DOHH2 (cell line): ENCODE data around the gene DOCK4.

Source experiments
- EZH2phosphoT487 ChIP-seq: fragments of 200-600 bp; sonication (generic); IDR thresholded peaks from 2 replicates; pipeline ENCODE4 v1.6.1; 2017; ENCODE audit warnings: borderline replicate concordance, mild to moderate bottlenecking, antibody characterized with exemption, low read length, moderate library complexity, mixed read lengths
- TF ChIP-seq, protein P1 (sequence below): fragments of 200-600 bp; sonication (generic); IDR thresholded peaks from one replicate; pipeline ENCODE4 v1.5.1; 2014; ENCODE audit warnings: antibody characterized with exemption, mild to moderate bottlenecking, low read depth, low read length; ENCODE audit not compliant: poor library complexity, severe bottlenecking

DNA sequence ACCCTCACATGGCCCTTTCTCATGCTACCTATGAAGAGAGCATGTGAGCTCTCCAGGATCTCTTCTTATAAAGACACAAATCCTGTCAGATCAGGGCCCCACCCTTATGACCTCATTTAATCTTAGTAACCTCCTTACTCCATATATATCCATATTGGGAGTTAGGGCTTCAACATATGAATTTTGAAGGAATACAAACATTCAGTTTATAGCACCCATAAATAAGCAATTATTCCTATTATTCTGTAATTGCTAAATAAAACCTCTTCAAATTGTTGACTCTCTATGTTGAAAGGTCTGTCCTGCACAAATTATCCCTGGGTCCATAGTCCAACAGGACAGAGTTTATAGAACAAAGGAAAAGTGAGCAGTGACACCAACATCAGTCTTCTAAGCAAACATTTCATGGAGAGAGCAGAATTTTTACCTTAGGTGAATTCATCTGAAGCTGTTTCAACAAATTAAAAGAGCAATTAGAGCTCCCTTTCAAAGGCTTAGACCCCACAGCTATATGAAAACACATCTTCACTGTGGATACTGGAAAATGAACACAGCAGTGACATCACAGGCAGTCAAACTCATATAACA lies 12.2 kb downstream of the DOCK4 start:
- TF ChIP-seq, protein P1, sequence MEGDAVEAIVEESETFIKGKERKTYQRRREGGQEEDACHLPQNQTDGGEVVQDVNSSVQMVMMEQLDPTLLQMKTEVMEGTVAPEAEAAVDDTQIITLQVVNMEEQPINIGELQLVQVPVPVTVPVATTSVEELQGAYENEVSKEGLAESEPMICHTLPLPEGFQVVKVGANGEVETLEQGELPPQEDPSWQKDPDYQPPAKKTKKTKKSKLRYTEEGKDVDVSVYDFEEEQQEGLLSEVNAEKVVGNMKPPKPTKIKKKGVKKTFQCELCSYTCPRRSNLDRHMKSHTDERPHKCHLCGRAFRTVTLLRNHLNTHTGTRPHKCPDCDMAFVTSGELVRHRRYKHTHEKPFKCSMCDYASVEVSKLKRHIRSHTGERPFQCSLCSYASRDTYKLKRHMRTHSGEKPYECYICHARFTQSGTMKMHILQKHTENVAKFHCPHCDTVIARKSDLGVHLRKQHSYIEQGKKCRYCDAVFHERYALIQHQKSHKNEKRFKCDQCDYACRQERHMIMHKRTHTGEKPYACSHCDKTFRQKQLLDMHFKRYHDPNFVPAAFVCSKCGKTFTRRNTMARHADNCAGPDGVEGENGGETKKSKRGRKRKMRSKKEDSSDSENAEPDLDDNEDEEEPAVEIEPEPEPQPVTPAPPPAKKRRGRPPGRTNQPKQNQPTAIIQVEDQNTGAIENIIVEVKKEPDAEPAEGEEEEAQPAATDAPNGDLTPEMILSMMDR = no peak
- no peak for TF ChIP-seq EZH2phosphoT487
